ENCODE data around the gene SKAP1. TPM values are rescaled to one million over a fixed set of nuclear protein-coding genes. Genes with fewer than 3 reads are reported as not detected.

SKAP1 gene
- total and polyA plus RNA-seq, 2 experiments from 2014 or later, result 0.27 TPM; not detected in 1

- TF ChIP-seq JUNB (IDR thresholded peaks at IDR 0.05; ENCODE audit: unreplicated experiment) (no peak), EZH2phosphoT487 (IDR thresholded peaks at IDR 0.05; ENCODE audit: unreplicated experiment) (no peak)
These were observed 327.8 kb downstream of the SKAP1 start (continued) for GRCh38 chr17:48102043-48102750.

GRCh38 chr17:48101012-48101720 is 328.8 kb downstream of the SKAP1 start, which contains the start of gene CBX1:
Gene CBX1 (minus strand): TSS chr17:48101478. CDS start chr17:48077004, 24,474 bp downstream.
- H3K9me3 Mint-ChIP-seq, result no peaks in the 10 kb centered on the region; the same call in 1 of the 3 replicates
- H3K36me3 Mint-ChIP-seq (ENCODE audit: low read depth), result peaks cover 3% of the 10 kb centered on the region; the same call in 1 of the 3 replicates
- Histone ChIP-seq H3K4me1 (ENCODE audit: insufficient read depth) (peaks cover 7% of the 10 kb centered on the region; the same call in 1 of the 2 replicates), H3K4me3 (peak within 1 kb of the TSS; percentile 87), H3F3A (replicated peaks; ENCODE audit: low read depth) (no peaks in the 10 kb centered on the region; the same call in none of the 2 replicates), H3K36me3 (ENCODE audit: insufficient read depth) (no peaks in the 10 kb centered on the region), H2AFZ (peak within 1 kb of the TSS; percentile 91), H3K9me2 (ENCODE audit: insufficient read depth) (no peaks in the 10 kb centered on the region), H3K79me2 (replicated peaks; ENCODE audit: insufficient read depth) (peaks cover 43% of the 10 kb centered on the region), H3K27me3 (ENCODE audit: insufficient read depth) (no peaks in the 10 kb centered on the region), H4K20me1 (replicated peaks; ENCODE audit: insufficient read depth) (peaks cover 28% of the 10 kb centered on the region), H3K4me2 (peak within 1 kb of the TSS; percentile 80), H3K27ac (ENCODE audit: low read depth) (peak within 1 kb of the TSS; percentile 95)
- H3K27me3 Mint-ChIP-seq (ENCODE audit: insufficient read depth, low read depth, poor library complexity), result peaks cover 7% of the 10 kb centered on the region
- DNase-seq (ENCODE audit: low spot score), result peak; percentile 97
- peak within 1 kb of the TSS; percentile 82 for H3K4me3 Mint-ChIP-seq
- peak; percentile 93 for ATAC-seq
- TF ChIP-seq ETS1 (IDR thresholded peaks at IDR 0.05) (peak; percentile 97), REST (IDR thresholded peaks at IDR 0.05; ENCODE audit: unreplicated experiment) (no peak), NANOG (IDR thresholded peaks at IDR 0.05; ENCODE audit: borderline replicate concordance) (no peak), ZNF331 (CRISPR knock-in tag; IDR thresholded peaks at IDR 0.05; ENCODE audit: low read depth) (no peak), POLR2AphosphoS5 (IDR thresholded peaks at IDR 0.05; ENCODE audit: low read depth) (peak; percentile 72; the same call in 1 of the 2 replicates)
- peaks cover 8% of the 10 kb centered on the region for H3K4me1 Mint-ChIP-seq
- H3K27ac Mint-ChIP-seq, result peak within 1 kb of the TSS; percentile 97

All from GM23338 (cell line).